ENCODE results near the gene LRG1. TPM values are rescaled to one million over a fixed set of nuclear protein-coding genes. Genes with fewer than 3 reads are reported as not detected.
A peak's percentile ranks its signal among the peaks of the same experiment; 100 is the strongest.

LRG1 gene
- total and polyA plus RNA-seq, 4 donors, result 14.4 to 56.7 (median 15.6) TPM

GRCh38 chr19:4576016-4576933 lies 36.4 kb upstream of the LRG1 start:
- DNase-seq (peak in 1 of 3 donors; percentile 57), ATAC-seq (ENCODE audit: insufficient read depth, low FRiP score) (no peak)
- H3K27me3 ChIP-seq (ENCODE audit: control insufficient read depth in 3 of 3, insufficient read depth in 3 of 3, low read length in 2 of 3), result peaks cover 3 to 26% (median 21%) of the 10 kb centered on the region in 3 donors
- peaks cover 0 to 2% (median 0%) of the 10 kb centered on the region in 4 donors for H3K9me3 ChIP-seq (ENCODE audit: control insufficient read depth in 4 of 4, insufficient read depth in 3 of 4, low read length in 3 of 4)
- H3K4me1 ChIP-seq (ENCODE audit: control insufficient read depth in 5 of 5, insufficient read depth in 5 of 5, low read length in 5 of 5), result peaks cover 0 to 3% (median 0%) of the 10 kb centered on the region in 5 donors
- TF ChIP-seq, protein P1, sequence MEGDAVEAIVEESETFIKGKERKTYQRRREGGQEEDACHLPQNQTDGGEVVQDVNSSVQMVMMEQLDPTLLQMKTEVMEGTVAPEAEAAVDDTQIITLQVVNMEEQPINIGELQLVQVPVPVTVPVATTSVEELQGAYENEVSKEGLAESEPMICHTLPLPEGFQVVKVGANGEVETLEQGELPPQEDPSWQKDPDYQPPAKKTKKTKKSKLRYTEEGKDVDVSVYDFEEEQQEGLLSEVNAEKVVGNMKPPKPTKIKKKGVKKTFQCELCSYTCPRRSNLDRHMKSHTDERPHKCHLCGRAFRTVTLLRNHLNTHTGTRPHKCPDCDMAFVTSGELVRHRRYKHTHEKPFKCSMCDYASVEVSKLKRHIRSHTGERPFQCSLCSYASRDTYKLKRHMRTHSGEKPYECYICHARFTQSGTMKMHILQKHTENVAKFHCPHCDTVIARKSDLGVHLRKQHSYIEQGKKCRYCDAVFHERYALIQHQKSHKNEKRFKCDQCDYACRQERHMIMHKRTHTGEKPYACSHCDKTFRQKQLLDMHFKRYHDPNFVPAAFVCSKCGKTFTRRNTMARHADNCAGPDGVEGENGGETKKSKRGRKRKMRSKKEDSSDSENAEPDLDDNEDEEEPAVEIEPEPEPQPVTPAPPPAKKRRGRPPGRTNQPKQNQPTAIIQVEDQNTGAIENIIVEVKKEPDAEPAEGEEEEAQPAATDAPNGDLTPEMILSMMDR (IDR thresholded peaks at IDR 0.05; ENCODE audit: control extremely low read depth, extremely low read depth), result peak; percentile 29
- no peak overlapping the region for H3K9ac ChIP-seq (ENCODE audit: insufficient read depth in 1 of 2, low read length in 2 of 2)
- WGBS, 2 donors, result 57 to 59% methylated on average over 17 of the region's 17 CpGs
- no peak overlapping the region for H3K4me3 ChIP-seq
- no peaks in the 10 kb centered on the region for H3K36me3 ChIP-seq (ENCODE audit: control insufficient read depth in 4 of 4, insufficient read depth in 4 of 4, low read length in 4 of 4)
- H3K27ac ChIP-seq (ENCODE audit: low read depth in 1 of 2, low read length in 1 of 2), result peak overlapping the region in 1 of 2 donors; percentile 58

- TF ChIP-seq, protein P1 (IDR thresholded peaks at IDR 0.05; ENCODE audit: control extremely low read depth, extremely low read depth), result no peak
- no peak for ATAC-seq (ENCODE audit: insufficient read depth, low FRiP score)
- peaks cover 0 to 2% (median 0%) of the 10 kb centered on the region in 4 donors for H3K9me3 ChIP-seq (ENCODE audit: control insufficient read depth in 4 of 4, insufficient read depth in 3 of 4, low read length in 3 of 4)
- no peak overlapping the region for H3K4me3 ChIP-seq
- H3K36me3 ChIP-seq (ENCODE audit: control insufficient read depth in 4 of 4, insufficient read depth in 4 of 4, low read length in 4 of 4), result no peaks in the 10 kb centered on the region
- 27 to 28% methylated on average over 19 of the region's 19 CpGs for WGBS, 2 donors
- H3K4me1 ChIP-seq (ENCODE audit: control insufficient read depth in 5 of 5, insufficient read depth in 5 of 5, low read length in 5 of 5), result peaks cover 0 to 3% (median 0%) of the 10 kb centered on the region in 5 donors
- peaks cover 3 to 25% (median 21%) of the 10 kb centered on the region in 3 donors for H3K27me3 ChIP-seq (ENCODE audit: control insufficient read depth in 3 of 3, insufficient read depth in 3 of 3, low read length in 2 of 3)
- H3K27ac ChIP-seq (ENCODE audit: low read depth in 1 of 2, low read length in 1 of 2), result peak overlapping the region; percentile 49 to 72
- H3K9ac ChIP-seq (ENCODE audit: insufficient read depth in 1 of 2, low read length in 2 of 2), result no peak overlapping the region
- peak; percentile 40 to 69 (median 53) for DNase-seq
These were observed 35.6 kb upstream of the LRG1 start for GRCh38 chr19:4575267-4576015.

DNA sequence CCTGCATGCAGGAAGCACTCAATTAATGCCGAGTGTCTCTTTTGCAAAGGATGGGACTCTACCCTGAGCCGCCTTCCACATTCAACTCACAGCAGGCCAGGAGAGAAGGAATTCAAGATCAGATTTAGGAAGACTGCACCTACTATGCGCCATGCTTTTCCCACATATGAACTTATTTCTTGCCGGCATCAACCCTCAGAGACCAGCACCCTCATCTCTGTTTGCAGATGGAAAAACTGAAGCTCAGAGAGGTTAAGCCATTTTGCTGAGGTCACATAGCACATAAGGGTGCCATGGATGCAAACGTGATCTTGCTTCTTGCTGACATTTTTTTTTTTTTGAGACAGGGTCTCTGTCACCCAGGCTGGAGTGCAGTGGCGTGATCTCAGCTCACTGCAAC lies 33.8 kb upstream of the LRG1 start:
- Histone ChIP-seq H3K9ac (ENCODE audit: insufficient read depth in 1 of 2, low read length in 2 of 2) (no peak overlapping the region), H3K4me1 (ENCODE audit: control insufficient read depth in 5 of 5, insufficient read depth in 5 of 5, low read length in 5 of 5) (peaks cover 0 to 3% (median 0%) of the 10 kb centered on the region in 5 donors), H3K36me3 (ENCODE audit: control insufficient read depth in 4 of 4, insufficient read depth in 4 of 4, low read length in 4 of 4) (no peaks in the 10 kb centered on the region), H3K27ac (ENCODE audit: low read depth in 1 of 2, low read length in 1 of 2) (no peak overlapping the region), H3K27me3 (ENCODE audit: control insufficient read depth in 3 of 3, insufficient read depth in 3 of 3, low read length in 2 of 3) (peaks cover 3 to 8% (median 5%) of the 10 kb centered on the region in 3 donors), H3K9me3 (ENCODE audit: control insufficient read depth in 4 of 4, insufficient read depth in 3 of 4, low read length in 3 of 4) (peaks cover 0 to 2% (median 0%) of the 10 kb centered on the region in 4 donors), H3K4me3 (no peak overlapping the region)
- DNase-seq (no peak), ATAC-seq (ENCODE audit: insufficient read depth, low FRiP score) (no peak)
- TF ChIP-seq, protein P1 (IDR thresholded peaks at IDR 0.05; ENCODE audit: control extremely low read depth, extremely low read depth), result no peak
- 75 to 83% methylated on average over 6 of the region's 6 CpGs for WGBS, 2 donors

Data from lung (tissue), 12 donors.